ENCODE measurements around the gene MEGF10.
"Not testable (repeated sequence)": the region's sequence is repeated elsewhere in the genome, so short reads cannot be mapped to it uniquely, and the experiment has no call there.

Gene MEGF10

GRCh38 chr5:127298656-127299055 lies 8.1 kb downstream of the MEGF10 start:
- no peak for DNase-seq

- no peak for DNase-seq
Observed at GRCh38 chr5:127299678-127300077, 9.1 kb downstream of the MEGF10 start.

- no peak for DNase-seq
Observed at GRCh38 chr5:127302509-127302908, 11.9 kb downstream of the MEGF10 start.

- DNase-seq, result no peak
Observed at GRCh38 chr5:127303404-127303803, 12.8 kb downstream of the MEGF10 start.

- no peak for DNase-seq
Observed at GRCh38 chr5:127305493-127305892, 14.9 kb downstream of the MEGF10 start.

GRCh38 chr5:127306036-127306435 lies 15.4 kb downstream of the MEGF10 start:
- no peak for DNase-seq

- no peak for DNase-seq
Observed at GRCh38 chr5:127306647-127307046, 16.1 kb downstream of the MEGF10 start.

- no peak for DNase-seq
Observed at GRCh38 chr5:127307868-127308267, 17.3 kb downstream of the MEGF10 start.

GRCh38 chr5:127308325-127308724 lies 17.7 kb downstream of the MEGF10 start:
- DNase-seq, result not testable (repeated sequence)

GRCh38 chr5:127308945-127309344 lies 18.3 kb downstream of the MEGF10 start:
- DNase-seq, result no peak

GRCh38 chr5:127311349-127311748 lies 20.8 kb downstream of the MEGF10 start:
- no peak for DNase-seq

- DNase-seq, result no peak
Observed at GRCh38 chr5:127311781-127312525, 21.4 kb downstream of the MEGF10 start.

GRCh38 chr5:127313379-127313778 lies 22.8 kb downstream of the MEGF10 start:
- DNase-seq, result no peak

GRCh38 chr5:127313847-127314473 lies 23.4 kb downstream of the MEGF10 start:
- DNase-seq, result peak; percentile 31

GRCh38 chr5:127316011-127316410 lies 25.4 kb downstream of the MEGF10 start:
- DNase-seq, result no peak

GRCh38 chr5:127317385-127317784 lies 26.8 kb downstream of the MEGF10 start:
- DNase-seq, result not testable (repeated sequence)

GRCh38 chr5:127320032-127320965 lies 29.7 kb downstream of the MEGF10 start:
- DNase-seq, result no peak

- DNase-seq, result no peak
Observed at GRCh38 chr5:127321465-127321864, 30.9 kb downstream of the MEGF10 start.

GRCh38 chr5:127322403-127322802 lies 31.8 kb downstream of the MEGF10 start:
- DNase-seq, result no peak

GRCh38 chr5:127324756-127325155 lies 34.2 kb downstream of the MEGF10 start:
- DNase-seq, result no peak

GRCh38 chr5:127326431-127326830 lies 35.8 kb downstream of the MEGF10 start:
- no peak for DNase-seq

GRCh38 chr5:127326976-127327755 lies 36.6 kb downstream of the MEGF10 start:
- DNase-seq, result no peak

GRCh38 chr5:127330116-127330515 lies 39.5 kb downstream of the MEGF10 start:
- DNase-seq, result no peak

Measured in 8988T (cell line).